Keratinocyte (primary cell): ENCODE results near the gene FTO. TPM values are rescaled to one million over a fixed set of nuclear protein-coding genes. Genes with fewer than 3 reads are reported as not detected.

Experiments
- DNase-seq: peaks from one replicate; pipeline ENCODE4 v3.0.0-alpha.2; 2011; ENCODE audit warnings: low read depth, missing footprints, low spot score
- FAIRE-seq: peaks from 2 replicates; lab custom pipeline; 2011; peaks lifted over from hg19 to GRCh38; lab: Jason Lieb, UNC
- H2AFZ ChIP-seq: 2 replicates; pipeline ENCODE4 v1.6.0; 2012; ENCODE audit warnings: low read length, control low read depth, inconsistent platforms; ENCODE audit not compliant: control insufficient read depth
- H3K27ac ChIP-seq: 2 replicates; pipeline ENCODE4 v1.5.1; 2011; ENCODE audit warnings: low read length; ENCODE audit not compliant: control insufficient read depth, insufficient read depth
- H3K27me3 ChIP-seq: 3 replicates; pipeline ENCODE4 v1.6.0; 2011; ENCODE audit warnings: low read length; ENCODE audit not compliant: control insufficient read depth, insufficient read depth; ENCODE audit errors: extremely low read depth
- H3K36me3 ChIP-seq, 2 experiments: 2 replicates in 1 of 2; 3 replicates in 1 of 2; pipeline ENCODE4 v1.5.1; 2011; ENCODE audit warnings: low read length in 2 of 2, mild to moderate bottlenecking in 1 of 2; ENCODE audit not compliant: control insufficient read depth in 2 of 2, insufficient read depth in 2 of 2; ENCODE audit errors: extremely low read depth in 1 of 2
- H3K4me1 ChIP-seq: 3 replicates; pipeline ENCODE4 v1.5.1; 2011; ENCODE audit warnings: low read length; ENCODE audit not compliant: control insufficient read depth, insufficient read depth; ENCODE audit errors: extremely low read depth
- H3K4me2 ChIP-seq: 3 replicates; pipeline ENCODE4 v1.6.0; 2011; ENCODE audit warnings: low read depth, low read length; ENCODE audit not compliant: control insufficient read depth, insufficient read depth; ENCODE audit errors: extremely low read depth
- H3K4me3 ChIP-seq, 3 experiments: fragments of 200-600 bp in 1 of 3; sonication (generic) in 1 of 3; 2 replicates in 2 of 3; 3 replicates in 1 of 3; pipeline ENCODE4 v1.5.1; 2011 to 2016; ENCODE audit warnings: low read length in 3 of 3, mild to moderate bottlenecking in 3 of 3, control low read depth in 2 of 3, inconsistent platforms in 1 of 3, low read depth in 1 of 3, mixed read lengths in 1 of 3, mixed run types in 1 of 3, moderate library complexity in 1 of 3; ENCODE audit not compliant: control insufficient read depth in 2 of 3, insufficient read depth in 2 of 3; ENCODE audit errors: extremely low read depth in 1 of 3
- H3K79me2 ChIP-seq: 2 replicates; pipeline ENCODE4 v1.6.0; 2012; ENCODE audit warnings: low read length; ENCODE audit not compliant: control insufficient read depth, insufficient read depth
- H3K9ac ChIP-seq: 3 replicates; pipeline ENCODE4 v1.6.0; 2011; ENCODE audit warnings: low read length; ENCODE audit not compliant: control insufficient read depth, insufficient read depth; ENCODE audit errors: extremely low read depth
- H3K9me1 ChIP-seq: 3 replicates; pipeline ENCODE4 v1.6.0; 2011; ENCODE audit warnings: low read length; ENCODE audit not compliant: control insufficient read depth, insufficient read depth; ENCODE audit errors: extremely low read depth
- H3K9me3 ChIP-seq: 2 replicates; pipeline ENCODE4 v1.5.1; 2012; ENCODE audit warnings: low read depth, low read length; ENCODE audit not compliant: control insufficient read depth
- H4K20me1 ChIP-seq: 3 replicates; pipeline ENCODE4 v1.6.0; 2011; ENCODE audit warnings: low read length; ENCODE audit not compliant: control insufficient read depth, insufficient read depth; ENCODE audit errors: extremely low read depth
- EZH2 ChIP-seq: IDR thresholded peaks from one replicate; pipeline ENCODE4 v1.6.1; 2012; ENCODE audit warnings: inconsistent platforms, mild to moderate bottlenecking, low read length, moderate library complexity
- dilution Hi-C: fragments of 300-500 bp; cut with MboI; formaldehyde crosslinking; loops from one replicate; pipeline ENCODE4 v1.7.0; 2020; ENCODE audit warnings: low sequenced_read_pairs; ENCODE audit not compliant: extremely low pct_ligation_motif_present
- polyA plus RNA-seq, 5 experiments: library from polyadenylated mRNA; depleted of rRNA in 3 of 5; stranded (reverse) in 3 of 5; stranded (forward) in 1 of 5; unstranded in 1 of 5; fragments of >200 nt; gene quantifications; 1 replicate in 1 of 5; 2 replicates in 3 of 5; 3 replicates in 1 of 5; pipeline versions ENCODE4 v1.2.1 to v1.2.3, GENCODE V29; 2011 to 2012; ENCODE audit warnings: missing spikeins in 2 of 5, low read depth in 1 of 5, low replicate concordance in 1 of 5
- TF ChIP-seq, protein P1 (sequence below), 3 experiments: IDR thresholded peaks in 1 of 3; conservative IDR thresholded peaks in 1 of 3; optimal IDR thresholded peaks in 1 of 3; 2 replicates in 2 of 3; 3 replicates in 1 of 3; pipeline versions ENCODE3 to v1.5.1; 2011; ENCODE audit warnings: low read length in 3 of 3, mild to moderate bottlenecking in 3 of 3, moderate library complexity in 2 of 3, control low read depth in 1 of 3, inconsistent platforms in 1 of 3; ENCODE audit not compliant: insufficient read depth in 2 of 3; ENCODE audit errors: extremely low read depth in 1 of 3

The FTO gene
- polyA plus RNA-seq, 1 donor (not counting 4 experiments of a cell fraction or from before 2014, with no cell fraction given): 56.4 TPM

DNA sequence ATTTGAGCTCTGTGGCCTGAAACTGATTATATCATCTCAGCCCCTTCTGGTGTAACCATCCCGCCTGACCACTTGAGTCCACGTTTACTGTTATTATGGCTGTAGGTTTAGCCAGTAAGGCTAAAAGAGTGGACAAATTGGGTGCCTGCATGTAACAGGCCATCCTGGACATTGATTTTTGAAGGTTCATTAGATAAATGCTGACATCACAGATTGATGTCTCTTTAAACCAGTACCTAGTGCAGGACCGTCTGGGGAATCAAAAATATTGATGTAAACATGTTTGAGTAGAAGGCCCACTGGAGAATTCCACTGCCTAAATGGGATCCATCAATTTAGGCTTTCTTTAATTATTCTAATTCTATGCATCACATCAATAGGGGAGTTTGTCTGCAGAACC is 367.6 kb downstream of the FTO start:
- dilution Hi-C loops: no loop called here
- no peak overlapping the region for H3K4me3 ChIP-seq
- FAIRE-seq (no peak), DNase-seq (no peak)
- H3K4me1 ChIP-seq: no peaks in the 10 kb centered on the region
- H2AFZ ChIP-seq: no peak overlapping the region
- no peaks in the 10 kb centered on the region for H4K20me1 ChIP-seq
- no peak overlapping the region for H3K27ac ChIP-seq
- H3K9me1 ChIP-seq: no peaks in the 10 kb centered on the region
- no peak for TF ChIP-seq EZH2
- TF ChIP-seq, protein P1, sequence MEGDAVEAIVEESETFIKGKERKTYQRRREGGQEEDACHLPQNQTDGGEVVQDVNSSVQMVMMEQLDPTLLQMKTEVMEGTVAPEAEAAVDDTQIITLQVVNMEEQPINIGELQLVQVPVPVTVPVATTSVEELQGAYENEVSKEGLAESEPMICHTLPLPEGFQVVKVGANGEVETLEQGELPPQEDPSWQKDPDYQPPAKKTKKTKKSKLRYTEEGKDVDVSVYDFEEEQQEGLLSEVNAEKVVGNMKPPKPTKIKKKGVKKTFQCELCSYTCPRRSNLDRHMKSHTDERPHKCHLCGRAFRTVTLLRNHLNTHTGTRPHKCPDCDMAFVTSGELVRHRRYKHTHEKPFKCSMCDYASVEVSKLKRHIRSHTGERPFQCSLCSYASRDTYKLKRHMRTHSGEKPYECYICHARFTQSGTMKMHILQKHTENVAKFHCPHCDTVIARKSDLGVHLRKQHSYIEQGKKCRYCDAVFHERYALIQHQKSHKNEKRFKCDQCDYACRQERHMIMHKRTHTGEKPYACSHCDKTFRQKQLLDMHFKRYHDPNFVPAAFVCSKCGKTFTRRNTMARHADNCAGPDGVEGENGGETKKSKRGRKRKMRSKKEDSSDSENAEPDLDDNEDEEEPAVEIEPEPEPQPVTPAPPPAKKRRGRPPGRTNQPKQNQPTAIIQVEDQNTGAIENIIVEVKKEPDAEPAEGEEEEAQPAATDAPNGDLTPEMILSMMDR (optimal IDR thresholded peaks at IDR 0.05 in 1 of 3, IDR thresholded peaks at IDR 0.05 in 1 of 3, conservative IDR thresholded peaks at IDR 0.05 in 1 of 3; ENCODE audit: extremely low read depth in 1 of 3, insufficient read depth in 2 of 3, low read length in 3 of 3): no peak
- no peaks in the 10 kb centered on the region for H3K79me2 ChIP-seq
- H3K36me3 ChIP-seq: no peaks in the 10 kb centered on the region
- no peak overlapping the region for H3K4me2 ChIP-seq
- H3K9me3 ChIP-seq: no peaks in the 10 kb centered on the region
- H3K9ac ChIP-seq: no peak overlapping the region
- no peaks in the 10 kb centered on the region for H3K27me3 ChIP-seq

DNA sequence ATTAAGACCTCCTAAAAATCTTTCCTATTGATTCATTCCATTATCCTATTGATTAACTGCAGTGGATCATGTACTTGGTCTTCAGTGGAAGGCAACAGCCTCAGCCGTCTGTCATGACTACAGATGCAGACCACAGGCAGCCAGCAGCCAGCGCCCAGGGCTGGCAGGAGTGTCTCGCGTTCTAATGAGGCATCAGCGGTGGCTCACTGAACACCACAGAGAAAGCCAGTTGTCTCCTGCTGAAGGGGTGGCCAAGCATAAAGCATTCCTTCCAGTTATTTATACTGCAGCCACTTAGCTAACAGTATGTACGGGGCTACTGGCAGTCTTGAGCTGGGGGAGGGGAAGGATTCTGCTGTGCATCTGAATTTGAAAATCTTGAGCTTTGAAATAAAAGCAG is 368.3 kb downstream of the FTO start:
- H3K9ac ChIP-seq: no peak overlapping the region
- dilution Hi-C loops: no loop called here
- FAIRE-seq: no peak

More for the DNA sequence above, 368.3 kb downstream of the FTO start:
- H3K27ac ChIP-seq: no peak overlapping the region
- H3K9me3 ChIP-seq: no peaks in the 10 kb centered on the region
- no peaks in the 10 kb centered on the region for H3K36me3 ChIP-seq
- TF ChIP-seq, protein P1 (optimal IDR thresholded peaks at IDR 0.05 in 1 of 3, IDR thresholded peaks at IDR 0.05 in 1 of 3, conservative IDR thresholded peaks at IDR 0.05 in 1 of 3; ENCODE audit: extremely low read depth in 1 of 3, insufficient read depth in 2 of 3, low read length in 3 of 3): no peak
- no peak for TF ChIP-seq EZH2
- no peak overlapping the region for H2AFZ ChIP-seq
- H3K4me1 ChIP-seq: peaks cover 4% of the 10 kb centered on the region
- no peaks in the 10 kb centered on the region for H4K20me1 ChIP-seq
- no peaks in the 10 kb centered on the region for H3K27me3 ChIP-seq
- no peak overlapping the region for H3K4me3 ChIP-seq
- H3K4me2 ChIP-seq: no peak overlapping the region
- no peaks in the 10 kb centered on the region for H3K9me1 ChIP-seq
- no peak for DNase-seq
- no peaks in the 10 kb centered on the region for H3K79me2 ChIP-seq
